ENCODE measurements around the gene REEP6. TPM values are rescaled to one million over a fixed set of nuclear protein-coding genes. Genes with fewer than 3 reads are reported as not detected.
"Not testable (repeated sequence)": the region's sequence is repeated elsewhere in the genome, so short reads cannot be mapped to it uniquely, and the experiment has no call there.

Gene REEP6
- total and polyA plus RNA-seq, 4 donors: 16.4 to 449 (median 201) TPM

GRCh38 chr19:1497578-1498235 is 6.7 kb downstream of the REEP6 start:
- TF ChIP-seq EGR1 (IDR thresholded peaks at IDR 0.05; ENCODE audit: low read depth in 2 of 2) (no peak), FOXA2 (IDR thresholded peaks at IDR 0.05) (no peak), FOXA1 (IDR thresholded peaks at IDR 0.05) (no peak), SP1 (IDR thresholded peaks at IDR 0.05) (no peak), ZBTB33 (IDR thresholded peaks at IDR 0.05) (no peak), TAF1 (conservative IDR thresholded peaks at IDR 0.05) (no peak), NR2F2 (IDR thresholded peaks at IDR 0.05) (no peak), HNF4G (IDR thresholded peaks at IDR 0.05) (no peak), JUND (IDR thresholded peaks at IDR 0.05) (no peak), MAX (IDR thresholded peaks at IDR 0.05) (no peak), REST (IDR thresholded peaks at IDR 0.05) (no peak), GABPA (IDR thresholded peaks at IDR 0.05 in 1 of 2, conservative IDR thresholded peaks at IDR 0.05 in 1 of 2) (no peak), YY1 (IDR thresholded peaks at IDR 0.05) (no peak), RAD21 (IDR thresholded peaks at IDR 0.05) (no peak)
- DNase-seq (ENCODE audit: low spot score): no peak
- 87% methylated on average over 25 of the region's 25 CpGs for WGBS

GRCh38 chr19:1499231-1499630 is 8.2 kb downstream of the REEP6 start:
- not testable (repeated sequence) for H3K27me3 ChIP-seq (ENCODE audit: control insufficient read depth in 4 of 4, insufficient read depth in 4 of 4, low read length in 3 of 4)
- H3K4me1 ChIP-seq (ENCODE audit: control insufficient read depth in 4 of 4, insufficient read depth in 4 of 4, low read length in 3 of 4): peaks cover 5 to 41% (median 18%) of the 10 kb centered on the region in 4 donors

More at GRCh38 chr19:1497578-1498235, 6.7 kb downstream of the REEP6 start:
- H3K9me3 ChIP-seq (ENCODE audit: control insufficient read depth in 4 of 4, low read length in 3 of 4): no peaks in the 10 kb centered on the region
- H3K36me3 ChIP-seq (ENCODE audit: control insufficient read depth in 4 of 4, insufficient read depth in 3 of 4, low read depth in 1 of 4, low read length in 3 of 4): peaks cover 0 to 2% (median 0%) of the 10 kb centered on the region in 4 donors
- no peak overlapping the region for H3K9ac ChIP-seq (ENCODE audit: low read depth in 1 of 2, low read length in 2 of 2)
- no peaks in the 10 kb centered on the region for H3K27me3 ChIP-seq (ENCODE audit: control insufficient read depth in 4 of 4, insufficient read depth in 4 of 4, low read length in 3 of 4)
- peaks cover 6 to 40% (median 26%) of the 10 kb centered on the region in 4 donors for H3K4me1 ChIP-seq (ENCODE audit: control insufficient read depth in 4 of 4, insufficient read depth in 4 of 4, low read length in 3 of 4)
- H3K4me3 ChIP-seq (ENCODE audit: low read depth in 1 of 3, low read length in 3 of 3): no peak overlapping the region
- H3K27ac ChIP-seq (ENCODE audit: low read depth in 1 of 2, low read length in 2 of 2): no peak overlapping the region

More at GRCh38 chr19:1499231-1499630, 8.2 kb downstream of the REEP6 start:
- DNase-seq (ENCODE audit: low spot score); H3K4me3 ChIP-seq (ENCODE audit: low read depth in 1 of 3, low read length in 3 of 3); H3K9me3 ChIP-seq (ENCODE audit: control insufficient read depth in 4 of 4, low read length in 3 of 4); H3K9ac ChIP-seq (ENCODE audit: low read depth in 1 of 2, low read length in 2 of 2); H3K36me3 ChIP-seq (ENCODE audit: control insufficient read depth in 4 of 4, insufficient read depth in 3 of 4, low read depth in 1 of 4, low read length in 3 of 4); H3K27ac ChIP-seq (ENCODE audit: low read depth in 1 of 2, low read length in 2 of 2): not testable (repeated sequence)
- WGBS: 92% methylated on average over 30 of the region's 34 CpGs
